Activated T-helper 9 cell treated with anti-CD3 and anti-CD28 coated beads, Interleukin-2, amount 50 U/mL, for 16 hours (primary cell): Measurements from ENCODE around the gene PIERCE2.
"Not testable (repeated sequence)": the region's sequence is repeated elsewhere in the genome, so short reads cannot be mapped to it uniquely, and the experiment has no call there.

Experiments
- DNase-seq: peaks from one replicate; pipeline ENCODE4 v3.0.0-alpha.2; 2020; ENCODE audit warnings: low read depth

The PIERCE2 gene, protein sequence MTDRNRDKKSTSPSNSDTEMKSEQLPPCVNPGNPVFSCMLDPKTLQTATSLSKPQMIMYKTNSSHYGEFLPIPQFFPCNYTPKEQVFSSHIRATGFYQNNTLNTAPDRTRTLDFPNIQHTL

DNA sequence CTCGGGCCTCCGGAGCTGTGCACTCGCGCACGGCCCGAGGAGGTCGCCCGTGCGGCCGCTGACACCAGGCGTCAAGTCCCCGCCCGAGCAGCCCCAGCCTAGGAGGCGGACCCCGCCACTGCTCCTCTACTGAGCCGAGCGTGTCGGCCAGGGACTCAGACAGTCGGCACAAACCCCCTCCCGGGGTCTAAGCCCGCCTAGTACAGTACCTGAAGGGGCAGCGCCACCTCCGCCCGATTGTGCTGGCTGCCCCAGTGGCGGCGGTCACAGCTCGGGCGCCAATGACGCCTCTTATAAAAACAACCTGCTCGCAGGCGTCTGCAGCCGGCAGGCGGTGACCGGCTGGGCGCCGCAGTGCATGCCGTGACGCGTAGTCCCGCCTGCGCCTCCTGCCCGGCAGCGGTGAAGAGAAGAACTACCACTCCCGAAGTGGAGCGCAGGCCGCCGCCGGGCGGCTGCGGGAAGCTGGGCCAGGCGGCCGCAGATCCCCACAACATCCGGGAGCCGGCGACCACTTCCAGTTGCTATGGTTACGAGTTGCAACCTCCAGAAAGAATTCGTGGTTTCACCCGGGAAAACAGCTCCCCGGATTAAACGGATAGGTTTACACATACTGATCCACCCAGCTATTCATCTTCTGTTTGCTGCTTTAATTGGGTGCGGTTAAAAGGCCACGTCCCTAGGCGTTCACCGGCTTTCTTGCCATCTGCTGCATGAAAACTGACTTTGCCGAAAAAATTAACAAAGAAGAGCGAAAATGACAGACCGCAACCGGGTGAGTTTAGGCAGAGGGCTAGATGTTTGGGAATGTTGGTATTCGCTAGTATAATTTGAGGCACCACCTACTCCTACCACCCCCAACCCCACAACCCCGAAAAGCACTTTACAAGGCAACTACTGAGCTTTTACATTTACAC, at the start of gene PIERCE2, which contains the start of gene CCPG1:
TSS of gene PIERCE2 (plus strand) at position 484 of the 917 bp plus-strand sequence. CDS start at position 758, 274 bp downstream.
TSS of gene CCPG1 (minus strand) at position 348 of the 917 bp plus-strand sequence. CDS start 18,935 bp downstream, outside the sequence.
- DNase-seq, result peak; percentile 81

DNA sequence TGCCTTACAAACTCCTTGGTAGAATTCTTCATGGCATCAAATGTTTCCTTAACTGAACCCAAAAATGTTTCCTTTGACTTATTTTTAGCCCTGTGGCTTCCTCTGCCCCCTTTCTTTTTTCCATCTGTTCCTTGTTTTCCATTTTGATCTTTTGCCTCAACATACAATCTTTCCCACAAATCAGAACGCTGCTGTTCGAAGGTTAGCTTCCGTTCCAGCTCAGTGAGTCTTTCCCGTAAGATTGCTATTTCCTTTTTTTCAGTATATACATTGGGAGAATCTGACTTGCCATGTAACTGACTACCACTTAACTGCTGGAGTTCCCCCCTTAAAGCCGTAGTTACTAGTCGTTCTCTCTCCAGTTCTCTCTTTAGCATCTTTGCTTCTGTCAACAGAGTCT, 48.0 kb upstream of the PIERCE2 start:
- DNase-seq, result no peak

DNA sequence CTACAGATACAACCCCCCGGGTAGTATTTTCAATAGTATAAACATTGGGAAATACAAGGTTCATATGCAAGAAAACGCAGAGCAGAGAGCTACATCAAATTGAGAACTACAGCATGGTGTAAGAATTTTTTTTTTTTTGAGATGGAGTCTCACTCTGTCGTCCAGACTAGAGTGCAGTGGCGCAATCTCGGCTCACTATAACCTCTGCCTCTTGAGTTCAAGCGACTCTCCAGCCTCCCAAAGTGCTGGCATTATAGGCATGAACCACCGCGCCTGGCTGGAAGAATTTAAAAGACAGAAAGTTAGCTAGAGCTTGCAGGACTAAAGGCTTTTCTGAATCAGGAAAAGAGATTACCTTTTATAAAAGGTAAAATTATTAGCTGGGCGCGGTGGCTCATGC, 47.2 kb upstream of the PIERCE2 start:
- DNase-seq, result no peak

DNA sequence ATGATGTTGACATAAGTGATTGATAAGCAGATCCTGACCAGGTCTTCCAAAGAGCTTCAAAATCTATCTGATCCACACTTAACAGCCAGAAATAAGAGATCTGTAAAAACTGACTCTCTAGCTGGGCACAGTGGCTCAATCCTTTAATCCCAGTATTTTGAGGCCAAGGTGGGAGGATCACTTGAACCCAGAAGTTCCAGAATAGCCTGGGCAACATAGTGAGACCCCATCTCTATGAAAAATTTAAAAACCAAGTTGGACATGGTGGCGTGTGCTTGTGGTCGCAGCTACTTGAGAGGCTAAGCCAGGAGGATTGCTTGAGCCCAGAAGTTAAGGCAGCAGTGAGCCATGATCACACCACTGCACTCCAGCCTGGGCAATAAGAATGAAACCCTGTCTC, 45.7 kb upstream of the PIERCE2 start:
- no peak for DNase-seq

DNA sequence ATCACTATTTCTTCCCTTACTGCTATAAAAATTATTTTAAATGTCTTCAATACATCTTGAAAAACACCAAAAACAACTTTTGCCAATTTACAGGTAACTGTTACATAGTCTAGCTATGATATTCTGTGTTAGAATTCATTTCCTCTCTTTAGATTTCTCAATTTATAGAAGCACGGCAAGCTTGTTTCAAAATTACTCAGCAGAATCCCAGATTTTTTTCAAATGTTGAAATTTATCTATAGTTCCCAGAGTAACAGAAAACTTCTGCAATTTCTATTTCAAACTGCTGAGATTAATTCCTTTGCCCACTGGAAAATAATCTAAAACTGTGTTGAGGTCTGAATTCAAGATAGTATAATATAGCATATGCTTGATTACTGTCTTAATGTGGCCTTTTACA, 41.3 kb upstream of the PIERCE2 start:
- DNase-seq, result no peak

DNA sequence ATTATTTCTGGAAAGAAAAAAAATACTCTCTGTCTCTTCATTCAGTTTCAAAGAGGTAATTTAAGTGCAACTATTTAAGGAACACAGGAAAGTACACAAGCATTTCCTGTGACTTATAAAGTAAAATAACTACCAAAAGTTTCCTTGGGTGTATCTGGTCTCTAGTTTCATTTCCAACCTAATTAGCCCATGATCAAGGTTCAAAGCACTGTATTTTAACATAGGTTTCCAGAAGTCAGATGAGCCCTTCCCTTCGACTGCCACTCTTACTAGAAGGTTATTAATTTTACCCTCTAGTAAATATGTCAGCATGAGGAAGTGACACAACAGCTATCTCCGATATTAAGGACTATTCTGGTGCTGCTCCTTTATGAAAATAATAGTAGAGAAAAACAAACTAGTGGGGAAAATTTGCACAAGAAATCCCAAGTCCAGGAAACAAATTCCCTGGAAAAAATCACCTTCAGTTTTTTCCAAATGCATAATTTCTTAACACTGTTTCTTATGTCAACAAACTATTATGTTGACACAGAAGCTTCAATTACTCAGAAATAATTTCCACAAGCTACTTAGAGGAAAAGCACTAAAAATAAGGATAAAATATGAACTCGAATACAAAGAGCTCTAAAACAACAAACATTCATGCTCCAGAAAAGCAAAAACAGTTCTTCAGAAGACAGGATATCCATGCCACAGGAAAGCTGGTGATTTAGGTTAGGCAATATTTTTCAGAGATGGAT, 35.4 kb upstream of the PIERCE2 start:
- no peak for DNase-seq

DNA sequence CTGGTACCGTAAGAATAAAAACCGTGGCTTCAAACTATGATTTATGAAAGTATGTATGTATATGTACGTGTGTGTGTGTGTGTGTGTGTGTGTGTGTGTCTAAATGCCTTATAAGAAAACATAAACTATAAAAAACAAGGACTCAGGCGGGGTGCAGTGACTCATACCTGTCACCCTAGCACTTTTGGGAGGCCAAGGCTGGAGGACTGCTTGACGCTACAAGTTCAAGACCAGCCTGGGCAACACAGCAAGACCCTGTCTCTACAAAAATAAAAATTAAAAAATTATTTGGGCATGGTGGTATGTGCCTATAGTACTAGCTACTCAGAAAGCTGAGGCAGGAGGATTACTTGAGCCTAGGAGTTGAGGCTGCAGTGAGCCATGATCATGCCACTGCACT, 29.2 kb upstream of the PIERCE2 start:
- no peak for DNase-seq

DNA sequence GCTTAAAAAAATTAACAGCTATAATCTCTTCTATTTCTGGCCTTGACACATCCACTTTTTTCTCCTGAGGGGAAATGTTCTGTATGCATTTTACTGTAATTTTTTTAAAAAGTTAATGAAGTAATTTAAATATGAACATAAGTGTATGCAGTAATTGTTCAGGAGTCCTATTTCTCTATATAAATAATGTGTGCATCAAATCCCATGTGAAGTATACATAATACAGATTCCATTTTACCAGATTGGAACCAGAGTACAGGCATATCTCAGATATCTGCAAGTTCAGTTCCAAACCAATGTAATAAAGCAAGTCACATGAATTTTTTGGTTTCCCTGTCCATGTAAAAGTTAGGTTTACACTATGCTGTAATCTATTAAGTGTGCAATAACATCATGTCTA, 26.7 kb upstream of the PIERCE2 start:
- DNase-seq, result no peak

DNA sequence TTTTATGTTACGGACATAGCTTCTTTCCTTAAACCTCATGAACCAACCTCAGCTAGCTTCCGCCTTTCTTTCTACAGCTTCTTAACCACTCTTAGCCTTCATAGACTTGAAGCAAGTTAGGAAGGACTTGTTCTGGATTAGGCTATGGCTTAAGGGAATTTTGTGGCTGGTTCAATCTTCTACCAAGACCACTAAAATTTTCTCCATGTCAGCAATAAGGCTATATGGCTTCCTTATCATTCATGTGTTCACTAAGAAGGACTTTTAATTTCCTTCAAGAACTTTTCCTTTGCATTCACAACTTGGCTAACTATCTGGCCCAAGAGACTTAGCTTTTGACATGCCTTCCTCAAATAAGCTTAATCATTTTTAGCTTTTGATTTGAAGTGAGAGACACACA, 24.6 kb upstream of the PIERCE2 start:
- DNase-seq, result no peak

DNA sequence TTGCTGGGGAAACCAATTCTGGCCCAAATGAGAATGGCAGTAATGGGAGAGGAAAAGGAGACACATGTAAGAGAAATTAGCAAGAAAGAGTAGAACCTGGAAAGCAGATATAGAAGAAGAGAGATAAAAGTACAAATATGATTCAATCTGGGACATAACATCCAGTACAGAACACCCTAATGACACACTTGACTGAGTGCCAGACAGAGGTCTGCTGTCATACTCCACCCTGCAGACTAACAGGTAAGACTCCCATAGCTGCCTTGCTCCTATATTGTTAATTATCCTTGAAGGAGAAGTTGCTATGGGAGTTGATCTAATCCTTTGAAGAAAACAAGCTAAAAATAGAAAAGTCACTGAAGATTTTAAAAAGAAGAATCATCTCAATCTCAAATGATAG, 21.3 kb upstream of the PIERCE2 start:
- no peak for DNase-seq

DNA sequence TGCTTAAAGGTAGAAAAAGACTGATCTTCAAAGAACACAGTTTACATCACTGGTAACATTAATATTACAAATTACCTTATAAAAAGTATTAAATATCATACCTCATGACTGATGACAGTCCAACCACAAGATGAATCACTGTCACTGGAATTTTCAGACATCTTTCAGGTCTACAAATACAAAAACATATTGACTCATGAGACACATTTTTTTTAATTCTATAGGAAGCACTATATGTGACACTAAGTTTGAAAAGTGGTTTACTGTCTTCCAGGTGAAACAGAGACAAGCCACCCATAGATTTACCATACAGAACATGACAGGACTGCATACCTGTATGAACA, 19.1 kb upstream of the PIERCE2 start:
- no peak for DNase-seq

DNA sequence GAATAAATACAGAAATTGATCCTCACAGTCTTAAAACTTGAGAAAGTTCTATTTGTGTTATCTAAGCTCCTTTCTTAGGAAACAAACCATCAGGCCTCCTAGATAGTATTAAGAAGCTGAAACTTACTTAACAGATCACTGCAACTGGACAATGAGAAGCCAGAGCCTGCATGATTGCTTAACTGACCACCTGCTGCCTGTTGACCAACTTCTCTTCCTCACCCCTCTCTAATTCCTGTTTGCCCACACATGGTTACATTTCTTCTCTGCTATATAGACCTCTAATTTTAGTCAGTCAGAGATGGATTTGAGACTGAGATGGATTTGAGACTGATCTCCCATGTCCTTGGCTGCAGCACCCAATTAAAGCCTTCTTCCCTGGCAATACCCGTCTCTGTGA, 13.6 kb upstream of the PIERCE2 start:
- no peak for DNase-seq

DNA sequence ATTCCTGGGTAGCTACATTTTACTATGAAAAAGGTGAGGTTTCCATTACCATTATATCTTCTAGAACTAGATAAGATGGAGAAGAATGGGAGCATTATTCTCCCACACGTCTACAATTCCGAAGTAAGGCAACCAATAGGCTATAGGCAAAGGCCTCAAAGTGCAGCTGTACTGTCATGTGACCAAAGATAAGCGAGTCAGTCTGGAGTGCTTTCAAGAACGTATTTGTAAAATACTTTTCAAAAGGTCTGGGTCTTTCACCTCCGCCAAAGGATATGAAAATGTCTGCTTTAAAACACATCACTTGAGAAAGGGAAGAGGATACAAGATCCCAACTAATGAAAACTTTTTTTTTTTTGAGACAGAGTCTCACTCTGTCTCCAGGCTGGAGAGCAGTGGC, 10.1 kb upstream of the PIERCE2 start:
- no peak for DNase-seq

DNA sequence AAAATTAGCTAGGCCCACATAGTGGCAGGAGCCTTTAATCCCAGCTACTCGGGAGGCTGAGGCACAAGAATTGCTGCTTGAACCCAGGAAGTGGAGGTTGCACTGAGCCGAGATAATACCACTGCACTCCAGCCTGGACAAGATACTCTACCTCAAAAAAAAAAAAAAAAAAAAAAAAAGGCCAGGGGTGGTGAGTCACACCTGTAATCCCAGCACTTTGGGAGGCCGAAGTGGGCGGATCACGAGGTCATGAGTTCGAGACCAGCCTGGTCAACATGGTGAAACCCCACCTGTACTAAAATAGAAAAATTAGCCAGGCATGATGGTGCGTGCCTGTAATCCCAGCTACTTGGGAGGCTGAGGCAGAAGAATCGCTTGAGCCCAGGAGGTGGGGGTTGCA, 8.2 kb upstream of the PIERCE2 start:
- not testable (repeated sequence) for DNase-seq

DNA sequence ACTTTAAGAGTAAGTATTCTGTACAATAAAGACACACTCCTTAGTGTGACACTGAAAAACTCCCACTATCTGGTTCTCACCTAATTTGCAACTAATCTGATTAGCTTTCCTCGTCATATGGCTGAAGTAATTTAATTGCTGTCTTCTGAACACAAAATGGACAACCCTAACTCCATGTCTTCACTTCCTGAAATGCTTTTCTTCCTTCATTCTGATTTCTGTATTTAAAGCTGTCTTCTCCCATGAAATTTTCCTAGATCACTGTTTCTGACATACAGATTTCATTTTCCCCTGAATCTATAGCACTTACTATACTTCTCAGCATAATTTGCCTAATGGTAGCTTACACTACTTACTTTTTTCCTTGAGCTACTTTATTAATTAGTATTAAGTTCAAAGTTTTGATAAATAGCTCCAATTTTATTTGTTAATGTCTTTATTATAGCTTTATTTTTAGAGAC, 6.5 kb upstream of the PIERCE2 start:
- DNase-seq, result no peak

DNA sequence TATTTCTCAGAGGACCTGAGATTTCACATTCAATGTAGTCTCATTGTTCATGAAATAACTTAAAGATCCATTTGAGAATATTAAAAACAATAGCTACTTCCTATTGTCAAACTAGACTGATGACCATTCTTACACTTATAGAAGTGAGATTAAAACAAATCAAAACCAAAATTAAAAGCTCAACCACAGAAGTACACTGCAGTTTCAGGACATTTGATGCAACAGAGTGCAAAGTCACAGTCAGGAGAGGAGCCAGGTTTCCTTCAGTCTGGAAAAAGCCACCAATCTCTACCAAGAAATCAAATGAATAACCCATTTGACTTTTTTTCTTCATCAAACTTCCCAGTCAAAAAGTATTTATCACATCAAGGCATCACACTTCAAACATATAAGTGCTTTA, 5.6 kb upstream of the PIERCE2 start:
- no peak for DNase-seq

DNA sequence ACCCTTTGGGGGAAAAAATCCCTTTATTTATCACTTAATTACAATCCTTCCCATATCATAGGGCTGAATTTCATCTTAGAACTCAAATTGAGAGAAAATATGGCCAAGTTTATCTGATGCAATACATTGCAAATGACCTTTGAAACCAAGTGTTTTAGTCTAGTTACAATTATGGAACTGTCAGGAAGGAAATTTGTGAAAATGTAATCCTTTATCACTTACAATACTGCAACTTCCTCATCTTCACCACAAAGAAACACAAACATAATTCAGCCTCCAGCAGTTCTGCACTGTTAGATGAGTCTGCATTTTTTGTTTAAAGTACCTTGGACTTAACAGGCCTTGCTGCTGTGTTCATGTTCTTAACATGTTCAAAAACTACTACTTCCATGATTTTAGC, 4.8 kb upstream of the PIERCE2 start:
- DNase-seq, result no peak

DNA sequence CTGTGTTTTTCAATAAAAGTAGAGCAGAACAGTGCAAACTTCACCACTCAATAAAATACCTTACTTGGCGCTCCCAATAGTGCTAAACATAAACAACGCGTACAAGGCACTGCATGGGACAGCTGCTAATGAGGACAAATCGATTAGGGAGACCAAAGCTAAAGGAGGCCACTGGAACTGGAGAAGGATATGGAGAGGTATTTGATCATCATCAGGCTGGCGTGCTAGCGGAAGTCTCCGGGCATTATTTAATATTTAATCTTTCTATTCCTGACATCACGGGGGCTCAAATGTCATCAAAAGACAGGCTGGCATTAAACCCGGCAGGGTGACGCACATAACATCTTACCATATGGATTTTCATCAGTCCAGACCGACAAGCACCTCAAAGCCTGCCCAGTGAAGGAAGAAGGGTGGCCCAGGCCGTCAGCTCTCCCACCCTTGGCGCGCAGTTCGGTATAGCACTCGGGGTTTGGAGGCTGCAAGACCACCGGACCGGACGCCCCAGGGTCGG, 740 bp upstream of the PIERCE2 start:
- DNase-seq, result no peak

DNA sequence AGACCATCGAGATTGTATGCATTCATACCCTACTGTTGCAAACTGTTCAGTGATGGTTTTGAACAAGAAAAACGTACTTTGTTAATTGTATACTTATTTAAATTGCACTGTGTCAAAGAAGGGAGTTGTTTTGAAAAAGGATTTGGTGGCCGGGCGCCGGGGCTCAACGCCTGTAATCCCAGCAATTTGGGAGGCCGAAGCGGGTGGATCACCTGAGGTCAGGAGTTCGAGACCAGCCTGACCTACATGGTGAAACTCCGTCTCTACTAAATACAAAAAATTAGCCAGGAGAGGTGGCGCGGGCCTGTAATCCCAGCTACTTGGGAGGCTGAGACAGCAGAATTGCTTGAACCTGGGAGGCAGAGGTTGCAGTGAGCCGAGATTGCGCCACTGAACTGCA, 681 bp downstream of the PIERCE2 start:
- DNase-seq, result not testable (repeated sequence)

DNA sequence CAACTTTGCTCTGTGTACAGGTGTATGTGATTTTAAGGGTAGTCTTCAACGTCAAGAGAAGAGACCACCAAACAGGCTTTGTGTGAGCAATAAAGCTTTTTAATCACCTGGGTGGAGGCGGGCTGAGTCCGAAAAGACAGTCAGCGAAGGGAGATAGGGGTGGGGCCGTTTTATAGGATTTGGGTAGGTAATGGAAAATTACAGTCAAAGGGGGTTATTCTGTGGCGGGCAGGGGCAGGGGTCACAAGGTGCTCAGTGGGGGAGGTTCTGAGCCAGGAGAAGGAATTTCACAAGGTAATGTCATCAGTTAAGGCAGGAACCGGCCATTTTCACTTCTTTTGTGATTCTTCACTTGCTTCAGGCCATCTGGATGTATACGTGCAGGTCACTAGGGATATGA, 9.4 kb downstream of the PIERCE2 start:
- DNase-seq, result not testable (repeated sequence)

DNA sequence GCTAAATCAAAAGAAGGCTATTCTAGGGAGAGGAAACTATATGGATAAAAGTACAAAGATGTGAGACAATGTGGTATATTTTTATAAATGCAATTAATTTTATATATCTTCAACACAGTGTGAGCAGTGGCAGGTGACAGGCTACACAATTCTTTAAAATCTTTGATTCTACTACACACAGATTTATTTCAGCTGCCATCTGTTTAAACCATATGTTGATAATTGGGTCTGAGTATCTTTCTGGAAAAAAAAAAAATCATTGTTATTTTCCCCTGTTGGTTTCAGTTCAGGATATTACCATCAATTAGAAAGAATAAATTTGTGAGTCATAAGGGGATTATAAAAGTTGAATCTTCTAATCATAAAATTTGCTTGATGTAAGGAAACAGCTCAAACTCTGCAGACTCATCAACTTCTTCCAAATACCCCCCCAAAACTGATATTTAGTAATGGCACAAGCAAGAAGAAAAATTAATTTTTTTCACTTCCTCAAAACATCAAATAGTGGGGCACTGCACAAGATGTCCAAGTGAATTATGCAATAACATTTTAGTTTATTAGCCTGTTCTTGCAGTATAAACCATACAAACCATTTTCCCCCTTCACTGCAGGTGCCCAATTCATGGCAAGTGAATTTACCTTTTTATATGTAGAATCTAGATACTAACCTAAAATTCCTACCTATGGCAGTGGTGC, 12.0 kb downstream of the PIERCE2 start:
- DNase-seq, result no peak

DNA sequence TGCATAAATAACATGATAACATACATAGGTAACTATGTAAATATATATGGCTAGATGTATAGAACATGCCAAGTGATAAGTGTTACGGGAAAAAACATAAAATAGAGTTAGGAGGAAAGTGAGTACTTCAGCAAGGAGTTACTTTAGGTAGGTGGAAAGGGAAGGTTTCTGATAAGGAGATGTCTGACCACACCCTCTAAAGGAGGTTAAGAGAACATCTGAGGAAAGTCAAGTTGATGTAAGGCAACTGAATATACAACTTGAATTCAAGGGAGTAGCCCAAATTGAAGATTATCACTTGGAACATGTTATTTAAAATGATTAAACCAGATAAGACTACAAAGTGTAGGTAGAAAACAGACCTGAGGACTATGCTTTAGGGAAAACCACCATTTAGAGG, 13.8 kb downstream of the PIERCE2 start:
- DNase-seq, result no peak
